NCI-H2227 treated with DMSO at 0.1 percent for 48 hours (cell line): Measurements from ENCODE around the gene C11orf52.
"Not testable (repeated sequence)": the region's sequence is repeated elsewhere in the genome, so short reads cannot be mapped to it uniquely, and the experiment has no call there.

ENCODE experiments used
- DNase-seq: peaks from one replicate; lab custom pipeline; 2025; lab: John Stamatoyannopoulos, UW

Gene C11orf52

GRCh38 chr11:111918390-111919256, at the start of gene C11orf52:
Gene C11orf52 (plus strand): TSS chr11:111918913. CDS start chr11:111918973, 60 bp downstream.
- no peak for DNase-seq

- DNase-seq = no peak
Observed at GRCh38 chr11:111870113-111870512, 48.6 kb upstream of the C11orf52 start.

- no peak for DNase-seq
Observed at GRCh38 chr11:111870522-111870885, 48.2 kb upstream of the C11orf52 start.

GRCh38 chr11:111870886-111871692, 47.6 kb upstream of the C11orf52 start, which contains the start of gene ALG9:
Gene ALG9 (minus strand): TSS chr11:111871581. CDS start chr11:111871482, 99 bp downstream.
- peak; percentile 69 for DNase-seq

- peak; percentile 21 for DNase-seq
Observed at GRCh38 chr11:111871693-111872161, 47.0 kb upstream of the C11orf52 start.

GRCh38 chr11:111878385-111878848, 40.3 kb upstream of the C11orf52 start:
- DNase-seq = peak; percentile 33

- DNase-seq = peak; percentile 97
Observed at GRCh38 chr11:111878849-111879636, 39.7 kb upstream of the C11orf52 start, which contains the start of the genes CFAP68 and FDXACB1. Gene CFAP68 (plus strand): TSS chr11:111879541. CDS start chr11:111879561, 20 bp downstream. Gene FDXACB1 (minus strand): TSS chr11:111879165. CDS start chr11:111879132, 33 bp downstream.

- no peak for DNase-seq
Observed at GRCh38 chr11:111879637-111879960, 39.1 kb upstream of the C11orf52 start.

GRCh38 chr11:111882202-111882601, 36.5 kb upstream of the C11orf52 start:
- no peak for DNase-seq

- DNase-seq = not testable (repeated sequence)
Observed at GRCh38 chr11:111885053-111885452, 33.7 kb upstream of the C11orf52 start.

GRCh38 chr11:111886032-111886431, 32.7 kb upstream of the C11orf52 start:
- no peak for DNase-seq

GRCh38 chr11:111886844-111887243, 31.9 kb upstream of the C11orf52 start:
- no peak for DNase-seq

GRCh38 chr11:111905411-111905810, 13.3 kb upstream of the C11orf52 start:
- DNase-seq = no peak

- no peak for DNase-seq
Observed at GRCh38 chr11:111906680-111907079, 12.0 kb upstream of the C11orf52 start.

GRCh38 chr11:111908639-111909305, 9.9 kb upstream of the C11orf52 start:
- DNase-seq = no peak

GRCh38 chr11:111909378-111909777, 9.3 kb upstream of the C11orf52 start:
- DNase-seq = no peak

- no peak for DNase-seq
Observed at GRCh38 chr11:111910676-111911562, 7.8 kb upstream of the C11orf52 start.

- DNase-seq = no peak
Observed at GRCh38 chr11:111911563-111912401, 6.9 kb upstream of the C11orf52 start, which contains the start of gene CRYAB. Gene CRYAB (minus strand): TSS chr11:111911770. CDS start chr11:111911724, 46 bp downstream.

GRCh38 chr11:111912535-111912934, 6.2 kb upstream of the C11orf52 start, which contains the start of gene HSPB2:
Gene HSPB2 (plus strand): TSS chr11:111912734. CDS start chr11:111912830, 96 bp downstream.
- DNase-seq = no peak
